GM19452 (cell line): ENCODE results near the gene SMIM24.

Source experiments
- ATAC-seq: cut with Tn5 transposase; IDR thresholded peaks from one replicate; pipeline ENCODE4 v1.9.1; 2021; ENCODE audit not compliant: unreplicated experiment

The SMIM24 gene

DNA sequence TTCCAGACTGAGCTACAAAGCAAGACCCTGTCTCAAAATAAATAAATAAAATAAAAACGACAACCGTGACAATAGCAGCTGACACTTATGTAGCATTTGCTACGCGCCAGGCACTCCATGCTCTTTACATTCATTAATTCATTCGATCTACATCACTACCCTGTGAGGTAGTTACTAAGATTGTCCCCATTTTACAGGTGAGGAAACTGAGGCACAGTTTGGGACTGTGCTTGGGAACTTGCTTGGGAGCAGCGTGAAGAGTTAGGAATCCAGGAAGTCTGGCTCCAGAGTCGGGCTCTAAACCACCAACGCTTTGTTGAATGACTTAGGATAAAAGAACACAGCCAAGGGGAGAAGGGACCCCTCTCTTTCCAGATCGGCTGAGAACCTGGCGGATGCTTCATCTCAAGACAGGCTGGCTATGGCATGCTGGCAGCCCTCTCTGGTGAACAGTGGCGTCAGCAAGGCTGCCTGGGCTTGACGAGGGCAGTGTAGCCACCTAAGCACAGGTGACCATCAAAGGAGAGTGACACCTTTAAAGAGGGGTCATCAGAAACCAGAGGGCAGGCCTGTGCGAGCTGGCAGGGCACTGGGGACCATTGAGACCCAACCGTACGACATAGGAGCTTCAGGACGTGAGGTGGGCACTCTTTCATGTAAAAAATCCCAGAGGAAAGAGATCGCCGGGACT, 19.6 kb upstream of the SMIM24 start:
- peak; percentile 23 for ATAC-seq

DNA sequence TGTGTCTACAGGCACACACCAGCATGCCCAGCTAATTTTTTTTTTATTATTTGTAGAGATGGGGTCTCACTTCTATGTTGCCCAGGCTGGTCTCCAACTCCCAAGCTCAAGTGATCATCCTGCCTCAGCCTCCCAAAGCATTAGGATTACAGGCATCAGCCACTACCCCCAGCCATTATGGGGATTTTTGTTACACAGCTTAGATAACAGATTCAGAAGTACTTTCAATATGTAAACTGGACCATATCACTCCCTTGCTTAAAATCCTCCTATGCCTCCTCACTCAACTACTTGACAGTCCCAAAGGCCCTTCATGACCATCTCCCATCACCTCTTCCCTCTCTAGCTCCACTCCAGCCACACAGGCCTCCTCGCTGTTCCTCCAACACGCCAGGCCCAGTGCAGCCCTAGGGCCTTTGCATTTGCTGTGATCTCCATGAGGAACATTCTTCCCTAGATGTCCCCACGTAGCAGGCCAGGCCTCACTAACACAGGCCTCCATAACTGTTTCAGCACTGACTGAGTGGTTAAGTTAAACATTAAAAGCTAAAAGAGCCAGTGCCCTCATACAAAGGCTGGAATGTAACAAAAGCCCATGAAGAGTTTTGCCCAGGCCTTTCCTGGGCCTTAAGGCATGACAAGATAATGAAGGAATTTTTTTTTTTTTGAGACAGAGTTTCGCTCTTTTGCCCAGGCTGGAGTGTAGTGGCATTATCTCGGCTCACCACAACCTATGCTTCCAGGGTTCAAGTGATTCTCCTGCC, 17.6 kb upstream of the SMIM24 start:
- ATAC-seq, result no peak

GRCh38 chr19:3496392-3497273, 16.3 kb upstream of the SMIM24 start:
- ATAC-seq, result no peak

DNA sequence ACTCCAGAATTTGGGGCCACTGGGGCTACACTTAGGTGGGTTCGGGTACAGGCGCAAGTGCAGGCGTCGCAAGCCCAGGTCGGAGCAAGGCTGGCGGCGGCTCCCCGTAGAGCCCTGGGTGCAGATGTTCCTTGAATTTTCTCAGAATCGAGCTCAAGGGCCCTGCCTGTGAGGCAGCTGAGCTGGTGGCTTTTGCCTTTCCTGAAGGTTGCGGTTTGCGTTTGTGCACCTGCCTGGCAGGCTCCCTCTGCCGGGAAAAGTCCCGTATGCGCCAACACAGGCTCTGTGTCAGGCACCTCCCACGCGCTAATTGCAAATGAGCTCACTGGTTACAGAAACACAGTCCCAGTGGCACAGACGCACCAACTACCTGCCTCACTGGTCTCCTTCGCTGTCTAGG, 14.2 kb upstream of the SMIM24 start:
- no peak for ATAC-seq

DNA sequence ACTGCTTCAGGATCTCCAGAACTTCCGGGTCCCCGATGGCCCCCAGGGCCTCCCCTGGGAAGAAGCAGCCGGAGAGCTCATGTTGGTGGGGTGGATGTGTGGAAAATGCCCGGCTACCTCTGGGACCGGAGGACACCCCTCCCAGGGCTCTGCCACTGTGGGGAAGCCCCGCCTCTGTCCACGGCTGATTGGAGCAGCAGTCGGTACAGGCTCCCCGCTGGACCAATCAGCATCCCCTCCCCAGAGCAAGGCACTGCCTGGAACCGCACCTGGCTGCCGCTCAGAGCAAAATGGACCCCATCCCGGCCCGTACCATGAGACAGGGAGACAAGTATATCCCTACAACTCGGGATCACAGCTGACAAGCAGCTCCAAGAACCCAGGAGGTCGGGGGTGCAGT, 13.7 kb upstream of the SMIM24 start:
- ATAC-seq, result no peak

- ATAC-seq, result no peak
These were observed 13.3 kb upstream of the SMIM24 start for GRCh38 chr19:3493651-3494050.

- no peak for ATAC-seq
These were observed 12.6 kb upstream of the SMIM24 start for GRCh38 chr19:3492919-3493318.

GRCh38 chr19:3492131-3492839, 12.0 kb upstream of the SMIM24 start:
- no peak for ATAC-seq

GRCh38 chr19:3491396-3492119, 11.2 kb upstream of the SMIM24 start:
- ATAC-seq, result no peak

DNA sequence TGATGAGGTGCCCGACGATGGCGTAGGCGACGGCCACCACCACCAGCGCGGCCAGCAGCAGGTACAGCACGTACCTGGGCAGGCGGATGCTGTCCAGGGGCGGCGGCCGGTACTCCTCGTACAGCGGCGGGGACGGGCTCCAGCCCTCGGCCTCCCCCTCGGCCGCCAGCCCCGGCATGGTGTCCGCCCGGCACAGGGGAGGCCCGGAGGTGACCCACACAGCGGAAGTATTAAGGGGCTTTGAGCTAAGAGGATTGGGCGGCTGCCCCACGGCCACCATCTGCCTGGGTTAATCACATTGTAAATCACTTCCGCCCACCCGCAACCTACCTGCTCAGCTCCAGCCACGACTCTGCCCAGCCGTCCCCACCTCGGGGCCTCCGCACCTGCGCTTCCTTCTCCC, 2.9 kb upstream of the SMIM24 start, which contains the start of gene SMIM44:
SMIM44 (minus strand) TSS at position 216 of the 403 bp plus-strand sequence; CDS start at position 178, 38 bp downstream.
- ATAC-seq, result no peak

DNA sequence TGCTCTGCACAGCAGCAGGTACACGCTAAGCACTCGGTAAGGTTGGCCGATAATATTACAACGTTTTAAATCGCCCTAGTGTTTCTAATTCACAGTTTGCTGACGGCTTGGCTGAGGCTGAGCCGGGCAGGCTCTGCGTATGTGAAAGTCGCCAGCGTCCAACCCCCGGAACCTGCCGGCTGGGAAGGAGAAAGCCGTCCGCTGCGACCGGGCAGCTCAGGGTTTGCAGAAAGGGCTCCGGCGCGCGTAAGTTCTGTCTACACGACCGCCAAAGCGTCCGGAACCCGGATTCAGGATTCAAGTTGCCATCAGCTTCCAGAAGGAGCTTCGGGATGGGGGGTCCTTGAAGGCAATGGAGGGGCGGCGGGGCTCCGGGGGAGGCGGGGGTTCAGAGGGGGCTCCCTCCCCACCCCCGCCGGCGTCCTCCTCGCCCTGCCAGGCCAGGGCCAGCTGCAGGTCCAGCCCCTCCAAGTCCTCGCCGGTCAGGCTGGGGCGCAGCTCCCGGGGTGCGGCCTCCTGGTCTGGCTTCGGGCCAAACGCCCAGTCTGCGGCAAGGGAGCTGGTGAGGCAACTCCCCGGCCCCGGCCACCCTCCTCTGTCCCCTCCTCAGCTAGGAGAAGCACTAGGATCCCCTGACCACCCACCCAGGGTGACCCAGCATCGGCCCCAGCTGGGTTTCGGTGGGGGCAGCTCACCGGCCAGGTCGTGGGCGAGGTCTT, 2.3 kb upstream of the SMIM24 start:
- ATAC-seq, result no peak

DNA sequence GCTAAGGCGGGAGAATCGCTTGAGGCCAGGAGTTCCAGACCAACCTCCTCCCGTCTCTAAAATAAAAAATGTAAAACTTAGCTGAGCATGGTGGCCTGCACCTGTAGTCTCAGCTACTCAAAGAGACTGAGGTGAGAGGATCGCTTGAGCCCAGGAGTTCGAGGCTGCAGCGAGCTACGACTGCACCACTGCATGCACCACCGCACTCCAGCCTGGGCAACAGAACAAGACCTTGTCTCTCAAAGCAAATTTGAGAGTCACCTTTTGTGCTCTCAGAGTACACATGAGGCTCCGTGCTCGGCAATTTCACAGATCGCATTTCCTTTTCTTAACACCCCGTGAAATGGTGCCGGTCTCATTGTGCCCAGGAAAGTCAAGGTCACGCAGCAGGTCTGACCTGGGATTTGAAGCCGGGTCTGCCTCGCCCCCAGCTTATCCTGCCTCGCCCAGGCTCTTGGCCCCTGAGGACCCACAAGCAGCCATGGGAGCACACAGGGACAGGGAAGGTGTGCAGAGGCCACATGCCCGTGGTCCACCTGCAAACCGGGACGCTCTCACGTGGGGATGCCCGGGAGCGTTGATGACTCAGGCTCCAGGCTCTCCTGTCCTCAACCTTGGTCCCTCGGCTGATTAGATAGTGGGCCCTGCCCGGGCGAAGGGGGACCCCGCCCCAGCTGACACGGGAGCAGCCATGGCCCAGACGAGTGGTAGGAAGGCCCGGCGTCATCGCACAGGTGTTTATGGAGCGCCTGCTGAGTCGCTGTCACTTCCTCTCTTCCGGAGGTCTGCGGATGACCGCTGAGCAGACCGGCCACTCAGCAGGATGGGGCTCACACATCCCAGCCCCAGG, 1.1 kb upstream of the SMIM24 start:
- no peak for ATAC-seq

DNA sequence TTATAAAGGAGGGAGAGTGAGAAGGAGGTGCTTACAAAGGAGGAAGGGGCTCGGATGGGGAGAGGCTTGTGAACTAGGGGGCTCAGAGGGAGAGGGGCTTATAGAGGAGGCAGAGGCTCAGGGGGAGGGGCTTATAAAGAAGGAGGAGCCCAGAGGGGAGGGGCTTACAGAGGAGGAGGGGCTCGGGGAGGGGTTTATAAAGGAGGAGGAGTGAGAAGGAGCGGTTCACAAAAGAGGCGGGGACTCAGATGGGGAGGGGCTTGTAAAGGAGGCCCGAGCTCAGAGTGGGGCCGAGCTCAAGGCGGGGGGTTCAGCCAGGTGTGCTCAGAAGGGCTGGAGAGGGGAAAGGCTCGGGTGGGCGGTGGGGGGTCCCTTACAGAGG, 500 bp downstream of the SMIM24 start:
- no peak for ATAC-seq

DNA sequence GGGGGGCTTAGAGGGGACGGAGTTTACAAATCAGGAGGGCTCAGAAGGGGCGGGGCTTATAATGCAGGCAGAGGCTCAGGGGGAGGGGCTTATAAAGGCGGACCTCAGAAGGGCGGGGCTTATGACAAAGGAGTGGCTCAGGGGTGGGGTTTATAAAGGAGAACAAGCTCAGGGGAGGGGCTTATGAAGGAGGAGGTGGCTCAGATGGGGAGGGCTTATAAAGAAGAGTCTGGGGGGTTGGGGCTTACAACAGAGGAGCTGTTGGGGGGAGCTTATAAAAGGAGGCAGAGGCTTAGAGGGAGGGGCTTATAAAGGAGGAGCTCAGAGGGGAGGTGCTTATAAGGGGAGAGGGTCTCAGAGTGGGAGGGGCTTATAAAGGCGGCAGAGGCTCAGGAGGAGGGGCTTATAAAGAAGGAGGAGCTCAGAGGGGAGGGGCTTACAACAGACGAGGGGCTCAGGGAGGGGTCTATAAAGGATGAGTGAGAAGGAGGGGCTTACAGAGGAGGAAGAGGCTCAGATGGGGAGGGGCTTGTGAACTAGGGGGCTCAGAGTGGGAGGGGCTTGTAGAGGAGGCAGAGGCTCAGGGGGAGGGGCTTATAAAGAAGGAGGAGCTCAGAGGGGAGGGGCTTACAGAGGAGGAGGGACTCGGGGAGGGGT, 1.0 kb downstream of the SMIM24 start:
- ATAC-seq, result no peak

DNA sequence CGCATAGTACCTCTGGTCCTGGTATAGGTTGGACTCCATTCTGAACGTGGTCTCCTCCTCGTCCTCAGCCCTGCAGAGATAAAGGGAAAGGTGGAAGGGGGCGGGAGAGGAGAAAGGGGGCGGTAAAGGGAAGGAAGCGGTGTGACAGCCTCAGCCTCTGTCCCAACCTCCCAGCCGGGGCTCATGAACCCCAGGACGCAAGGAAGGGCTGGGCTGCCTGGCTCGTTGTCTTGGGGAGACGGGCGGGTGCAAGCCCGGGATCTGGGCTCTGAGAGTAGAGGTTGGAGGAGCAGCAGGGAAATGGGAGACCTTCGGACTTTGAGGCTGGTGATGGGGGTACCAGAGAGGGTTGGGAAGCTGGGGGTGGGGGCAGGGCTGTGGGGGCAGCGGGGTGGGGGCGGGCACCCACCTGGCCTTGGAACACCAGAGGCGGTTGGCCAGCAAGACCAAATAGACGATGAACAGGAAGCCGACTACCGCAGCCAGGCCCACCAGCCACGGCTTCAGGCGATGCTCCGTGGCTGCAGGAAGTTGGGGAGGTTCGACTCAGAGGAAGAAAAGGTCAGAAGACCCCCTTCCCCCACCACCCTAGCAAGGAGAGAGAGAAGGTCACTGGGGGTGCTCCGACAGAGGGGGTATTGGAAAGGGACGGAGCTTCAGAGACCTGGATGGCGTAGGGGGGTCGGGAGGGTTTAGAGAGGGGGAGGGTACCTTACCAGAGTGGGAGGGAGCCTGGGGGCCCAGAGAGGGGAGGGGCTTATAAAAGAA, 1.7 kb downstream of the SMIM24 start:
- no peak for ATAC-seq

DNA sequence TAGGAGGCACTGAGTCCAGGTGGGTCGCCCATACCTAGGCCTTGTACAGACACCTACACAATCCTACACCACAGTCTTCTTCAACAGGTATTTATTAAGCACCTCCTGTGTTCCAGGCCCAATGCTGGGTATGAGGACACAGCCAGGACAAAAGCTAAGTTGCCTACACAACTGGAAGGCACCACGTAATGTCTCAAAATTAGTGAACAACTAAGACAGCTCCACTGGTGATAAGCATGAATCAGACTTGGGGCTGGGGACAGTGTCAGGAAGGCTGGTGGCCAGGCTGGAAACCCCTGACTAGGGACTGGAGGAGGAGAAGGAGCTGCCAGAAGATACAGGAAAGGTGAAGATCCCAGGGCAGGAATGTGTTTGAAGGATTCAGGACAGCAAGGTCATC, 2.4 kb downstream of the SMIM24 start:
- ATAC-seq, result no peak

GRCh38 chr19:3477506-3477905, 2.8 kb downstream of the SMIM24 start:
- no peak for ATAC-seq
